OCI-LY3 (cell line): ENCODE results near the gene IL10.

Source experiments
- CTCF ChIP-seq: fragments of 200-600, 300-600 bp; sonication (generic); IDR thresholded peaks from 2 replicates; pipeline ENCODE4 v1.5.1; 2014; ENCODE audit warnings: antibody characterized with exemption, low read length, low read depth
- EZH2phosphoT487 ChIP-seq: fragments of 200-600 bp; shearing (Covaris generic); IDR thresholded peaks from 2 replicates; pipeline ENCODE4 v1.6.1; 2018; ENCODE audit warnings: antibody characterized with exemption, mixed run types, low read depth

GRCh38 chr1:206736878-206737728, 35.2 kb downstream of the IL10 start:
- no peak for TF ChIP-seq CTCF
- TF ChIP-seq EZH2phosphoT487: no peak
